HG03108 (cell line): ENCODE results near the gene ELK1.
"Not testable (repeated sequence)": the region's sequence is repeated elsewhere in the genome, so short reads cannot be mapped to it uniquely, and the experiment has no call there.

ENCODE experiments used
- ATAC-seq: cut with Tn5 transposase; IDR thresholded peaks from one replicate; pipeline ENCODE4 v1.9.1; 2021; ENCODE audit warnings: moderate library complexity; ENCODE audit not compliant: unreplicated experiment

The ELK1 gene, protein sequence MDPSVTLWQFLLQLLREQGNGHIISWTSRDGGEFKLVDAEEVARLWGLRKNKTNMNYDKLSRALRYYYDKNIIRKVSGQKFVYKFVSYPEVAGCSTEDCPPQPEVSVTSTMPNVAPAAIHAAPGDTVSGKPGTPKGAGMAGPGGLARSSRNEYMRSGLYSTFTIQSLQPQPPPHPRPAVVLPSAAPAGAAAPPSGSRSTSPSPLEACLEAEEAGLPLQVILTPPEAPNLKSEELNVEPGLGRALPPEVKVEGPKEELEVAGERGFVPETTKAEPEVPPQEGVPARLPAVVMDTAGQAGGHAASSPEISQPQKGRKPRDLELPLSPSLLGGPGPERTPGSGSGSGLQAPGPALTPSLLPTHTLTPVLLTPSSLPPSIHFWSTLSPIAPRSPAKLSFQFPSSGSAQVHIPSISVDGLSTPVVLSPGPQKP

DNA sequence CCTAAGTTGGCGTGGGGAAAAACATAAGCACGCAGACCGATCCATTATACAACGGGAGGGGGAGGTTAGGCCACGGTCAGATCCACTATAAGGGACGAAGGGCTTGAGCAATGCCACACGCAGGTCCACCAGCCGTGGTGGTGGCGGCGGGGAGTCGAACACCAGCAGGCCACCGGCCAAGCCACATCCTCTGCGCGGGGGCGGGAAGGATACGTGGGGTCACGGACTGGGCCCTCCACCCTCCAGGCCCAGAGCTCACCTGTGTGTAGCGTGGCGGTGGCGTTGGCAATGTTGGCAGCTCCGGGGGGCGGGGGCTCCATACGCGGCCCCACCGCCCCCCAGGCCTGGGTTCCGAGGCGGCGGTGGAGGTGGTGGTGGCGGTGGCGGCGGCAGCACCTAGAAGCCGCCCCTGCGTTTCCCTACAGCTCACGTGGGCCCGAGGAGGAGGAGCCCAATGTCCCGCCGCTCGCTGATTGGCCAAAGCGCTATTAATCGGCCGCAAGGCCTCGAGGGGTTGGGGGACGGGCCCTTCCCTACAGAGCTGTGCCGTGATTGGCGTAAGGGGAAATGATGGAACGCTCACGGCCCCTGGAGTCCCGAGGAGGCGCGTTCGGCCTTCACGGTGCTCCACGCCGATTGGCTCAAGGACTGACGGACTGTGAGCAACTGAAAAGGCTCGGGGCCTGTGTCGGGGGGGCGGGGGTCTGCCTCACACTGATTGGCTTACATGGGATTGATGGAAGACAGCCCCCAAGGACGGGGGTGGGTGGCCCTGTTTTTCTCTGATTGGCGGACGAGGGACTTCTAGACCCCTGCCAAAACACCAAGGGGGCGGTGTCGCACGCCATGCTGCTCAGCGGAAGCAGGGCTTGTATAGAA, at the start of gene ELK1:
Gene ELK1 (minus strand): TSS at position 400 of the 879 bp plus-strand sequence. CDS start 9,122 bp downstream, outside the sequence.
- peak; percentile 89 for ATAC-seq

DNA sequence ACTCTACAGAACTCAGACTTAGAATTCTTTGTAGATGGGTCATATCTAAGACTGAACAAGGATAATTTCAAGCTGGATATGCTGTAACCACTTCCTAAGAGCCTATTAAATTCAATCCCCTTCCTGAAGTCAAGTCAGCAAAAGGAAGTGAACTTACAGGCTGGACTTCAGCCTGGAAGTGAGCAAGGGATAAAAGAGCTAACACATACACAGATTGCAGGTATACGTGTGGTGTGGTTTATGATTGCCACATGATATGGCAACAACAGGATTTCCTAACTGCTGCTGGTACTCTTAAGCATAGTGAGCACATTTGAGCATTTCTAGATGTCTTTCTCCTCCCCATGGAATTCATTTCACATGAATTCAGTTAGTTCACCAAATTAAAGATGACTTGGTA, 46.8 kb upstream of the ELK1 start:
- ATAC-seq, result no peak

DNA sequence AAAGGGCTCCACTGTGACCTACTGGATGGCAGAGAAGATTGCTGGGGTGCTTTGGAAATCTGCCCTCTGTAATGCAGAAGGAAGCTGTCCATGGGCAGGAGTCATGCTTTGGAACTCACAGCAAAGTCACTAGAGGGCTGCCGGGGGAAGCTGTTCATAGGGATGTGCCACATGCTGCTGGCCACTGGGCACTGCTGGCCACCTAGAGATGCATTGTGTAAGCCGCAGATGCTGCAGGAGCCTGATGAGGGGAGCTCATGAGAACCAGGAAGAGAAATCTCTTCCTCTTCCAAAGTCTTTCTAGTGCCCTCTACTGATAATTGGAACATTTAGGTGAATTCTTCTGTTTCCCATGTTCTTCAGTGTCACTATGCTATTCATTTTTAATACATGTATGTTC, 39.8 kb upstream of the ELK1 start:
- no peak for ATAC-seq

DNA sequence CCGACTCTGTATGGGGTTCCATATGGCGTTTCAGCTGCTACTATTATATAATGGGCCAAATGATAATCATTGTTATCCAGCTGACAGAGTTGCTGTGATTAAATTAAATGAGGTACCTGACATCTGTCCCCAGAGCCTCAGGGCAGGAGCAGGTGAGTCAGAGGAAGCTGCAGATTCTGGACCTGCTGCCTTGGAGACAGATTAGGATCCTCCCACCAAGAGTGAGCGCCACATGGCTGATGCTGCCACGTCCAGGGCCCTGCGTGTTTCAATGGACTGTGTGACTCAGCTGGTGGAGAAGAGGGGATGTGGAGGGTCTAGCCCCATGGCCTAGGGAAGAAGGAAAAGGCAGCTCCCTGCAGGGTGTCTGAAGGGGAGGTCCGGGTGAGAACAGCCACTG, 36.9 kb upstream of the ELK1 start:
- no peak for ATAC-seq

DNA sequence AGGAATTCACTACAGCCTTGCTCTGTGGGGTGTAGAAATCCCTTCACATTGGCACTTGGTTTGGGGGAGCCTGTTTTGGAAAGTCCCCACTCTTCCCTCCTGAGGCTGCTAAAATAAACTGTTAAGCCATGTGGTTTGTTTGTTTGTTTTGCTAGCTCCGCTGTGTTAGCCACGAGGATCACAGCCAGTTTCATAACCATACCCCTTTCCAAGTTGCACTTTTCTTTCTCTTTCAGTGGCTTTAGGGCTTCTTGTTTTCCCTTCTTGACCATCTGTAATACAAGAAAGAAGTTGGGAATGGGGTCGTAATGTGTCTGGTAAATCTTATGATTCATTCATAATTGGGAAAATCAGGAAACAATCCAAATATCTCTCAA, 33.5 kb upstream of the ELK1 start:
- ATAC-seq, result no peak

DNA sequence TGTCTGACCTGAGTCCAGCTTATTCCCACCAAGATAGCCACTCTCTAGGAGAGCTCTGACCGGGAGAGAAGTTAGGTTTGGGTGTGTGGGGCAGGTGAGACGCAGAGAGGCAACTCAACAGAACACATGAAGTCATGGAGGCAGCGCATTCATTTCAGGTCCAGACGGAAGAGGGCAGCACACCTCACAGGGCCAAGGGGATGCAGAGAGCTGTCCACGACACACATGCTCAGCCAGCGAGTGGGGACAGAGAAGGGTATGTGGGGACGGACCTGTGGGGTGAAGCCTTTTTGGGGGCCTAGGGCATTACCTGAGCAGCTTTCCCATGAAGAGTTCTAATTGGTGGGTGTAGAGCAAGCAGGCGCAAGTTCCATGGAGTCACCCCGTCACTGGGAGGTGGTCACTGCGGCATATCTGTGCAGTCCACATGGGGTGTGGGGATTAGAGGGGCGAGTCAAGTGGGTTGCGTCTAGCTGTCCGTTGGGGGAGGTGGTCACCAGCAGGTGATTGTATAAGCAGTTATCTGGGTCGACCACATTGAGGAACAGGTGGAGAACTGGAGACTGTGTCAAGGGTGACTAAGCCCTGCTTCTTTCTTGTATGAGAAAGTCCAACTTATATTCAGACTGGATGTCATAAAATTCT, 32.9 kb upstream of the ELK1 start:
- ATAC-seq, result no peak

DNA sequence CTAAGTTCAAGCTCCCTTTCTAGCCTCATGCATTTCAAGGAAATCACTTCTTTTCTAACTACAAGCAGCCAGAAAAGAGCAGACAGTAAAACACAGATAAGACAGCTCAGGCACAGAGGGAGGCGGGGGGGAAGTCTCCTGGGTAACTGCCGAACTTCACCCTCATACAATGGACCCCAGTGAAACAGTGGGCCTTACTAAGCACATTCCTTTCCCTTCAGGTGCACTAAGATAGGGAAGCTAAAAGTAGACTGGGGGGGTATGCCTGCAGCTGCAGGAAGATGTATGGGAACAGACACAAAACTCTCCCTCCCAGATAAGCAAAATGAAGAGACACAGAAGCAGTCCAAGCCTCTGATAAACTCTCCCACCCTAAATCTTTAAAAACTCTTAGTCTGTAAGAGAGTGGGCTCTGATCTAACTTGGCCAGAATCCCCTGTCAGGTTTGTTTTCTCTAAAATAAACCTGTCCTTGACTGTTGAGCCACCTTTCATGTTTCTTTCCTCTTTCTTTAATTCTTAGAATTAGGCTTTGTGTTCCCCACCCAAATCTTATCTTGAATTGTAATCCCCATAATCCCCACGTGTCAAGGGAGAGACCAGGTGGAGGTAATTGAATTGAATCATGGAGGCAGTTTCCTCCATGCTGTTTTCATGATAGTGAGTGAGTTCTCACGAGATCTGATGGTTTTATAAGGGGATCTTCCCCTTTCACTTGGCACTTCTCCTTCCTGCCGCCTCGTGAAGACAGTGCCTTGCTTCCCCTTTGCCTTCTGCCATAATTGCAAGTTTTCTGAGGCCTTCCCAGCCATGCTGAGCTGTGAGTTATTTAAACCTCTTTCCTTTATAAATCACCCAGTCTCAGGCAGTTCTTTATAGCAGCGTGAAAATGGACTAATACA, 25.8 kb upstream of the ELK1 start:
- not testable (repeated sequence) for ATAC-seq

DNA sequence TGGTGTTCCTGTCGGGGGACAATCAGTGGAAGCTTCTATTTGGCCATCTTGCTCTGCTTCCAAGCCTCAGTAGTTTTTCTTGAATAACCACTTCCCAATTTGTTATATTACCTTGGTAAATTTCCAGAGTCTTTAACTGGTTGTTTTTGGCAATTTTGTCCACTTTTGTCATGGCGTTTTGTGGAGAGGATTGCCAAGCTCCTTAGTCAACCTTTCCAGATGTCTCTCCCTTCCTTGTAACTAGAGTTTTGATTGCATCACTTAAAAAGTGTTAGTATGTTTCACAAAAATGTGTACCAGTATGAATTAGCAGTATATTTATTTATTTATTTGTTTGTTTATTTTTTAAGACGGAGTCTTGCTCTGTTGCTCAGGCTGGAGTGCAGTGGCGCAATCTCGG, 24.4 kb upstream of the ELK1 start:
- ATAC-seq, result no peak

DNA sequence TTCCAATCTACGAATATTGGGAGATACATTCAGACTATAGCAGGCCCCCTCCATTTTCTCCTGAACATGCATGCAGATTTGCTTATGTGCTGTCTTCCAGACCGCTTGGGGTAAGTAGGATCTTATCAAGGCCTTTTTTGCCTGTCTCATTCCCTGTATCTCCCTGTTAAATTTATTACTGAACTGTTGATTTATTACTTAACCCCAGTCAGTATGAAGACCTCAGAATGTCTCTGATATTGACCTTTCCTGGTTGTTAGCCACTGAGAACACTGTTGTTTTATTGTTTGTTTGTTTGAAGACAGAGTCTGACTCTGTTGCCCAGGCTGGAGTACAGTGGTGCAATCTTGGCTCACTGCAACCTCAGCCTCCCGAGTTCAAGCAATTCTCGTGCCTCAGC, 15.4 kb upstream of the ELK1 start:
- ATAC-seq, result not testable (repeated sequence)

DNA sequence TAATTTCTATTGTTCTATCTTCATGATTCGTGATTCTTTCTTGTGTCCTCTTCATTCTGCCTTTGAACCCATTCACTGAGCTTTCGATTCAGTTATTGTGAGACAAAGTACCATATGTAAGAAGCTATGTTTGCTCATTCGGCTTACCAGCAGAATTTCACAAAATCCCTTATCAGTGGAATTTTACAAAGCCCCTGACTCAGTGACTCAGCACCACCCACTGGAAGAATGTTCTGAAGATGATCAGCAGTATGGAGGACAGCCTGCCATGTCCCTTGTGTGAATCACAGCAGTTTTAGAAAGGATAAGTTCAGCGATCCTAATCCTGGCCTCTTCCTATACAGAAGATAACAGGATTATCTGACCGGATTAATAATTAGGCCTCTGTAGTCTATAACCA, 14.4 kb upstream of the ELK1 start:
- no peak for ATAC-seq

DNA sequence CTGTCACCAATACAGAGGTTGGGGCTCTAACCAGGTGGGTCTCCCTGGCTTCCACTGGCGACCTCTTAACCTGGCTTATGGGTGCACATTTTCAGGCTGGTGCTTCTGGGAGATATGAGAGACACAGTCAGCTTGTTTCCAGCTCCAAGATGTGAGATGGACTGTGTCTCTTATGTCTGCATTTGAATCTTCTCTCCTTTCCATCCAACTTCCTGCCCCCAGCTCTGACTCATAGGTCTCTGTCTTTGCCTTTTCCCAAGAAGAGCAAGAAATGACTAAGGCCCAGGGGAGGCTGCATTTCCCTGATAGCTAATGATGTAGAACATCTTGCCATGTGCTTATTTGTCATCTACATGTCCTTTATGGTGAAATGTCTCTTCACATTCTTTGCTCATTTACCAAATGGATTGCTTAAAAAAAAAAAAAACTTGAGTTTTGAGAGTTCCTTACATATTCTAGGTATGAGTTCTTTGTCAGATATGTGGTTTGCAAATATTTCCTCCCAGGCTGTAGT, 11.8 kb upstream of the ELK1 start:
- no peak for ATAC-seq

DNA sequence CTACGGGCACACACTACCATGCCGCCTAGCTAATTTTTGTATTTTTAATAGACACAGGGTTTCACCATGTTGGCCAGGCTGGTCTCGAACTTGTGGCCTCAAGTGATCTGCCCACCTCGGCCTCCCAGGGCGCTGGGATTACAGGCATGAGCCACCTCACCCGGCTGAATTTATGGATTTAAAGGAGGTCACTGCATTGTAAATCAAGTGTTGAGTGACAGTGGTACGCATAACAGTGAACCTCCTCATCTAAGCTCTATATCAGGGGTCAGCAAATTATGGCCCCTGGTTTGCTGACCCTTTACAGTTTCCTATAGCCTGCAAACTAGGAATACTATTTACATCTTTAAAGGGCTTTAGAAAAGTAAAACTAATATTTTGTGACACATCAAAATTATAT, 11.2 kb upstream of the ELK1 start:
- ATAC-seq, result no peak

DNA sequence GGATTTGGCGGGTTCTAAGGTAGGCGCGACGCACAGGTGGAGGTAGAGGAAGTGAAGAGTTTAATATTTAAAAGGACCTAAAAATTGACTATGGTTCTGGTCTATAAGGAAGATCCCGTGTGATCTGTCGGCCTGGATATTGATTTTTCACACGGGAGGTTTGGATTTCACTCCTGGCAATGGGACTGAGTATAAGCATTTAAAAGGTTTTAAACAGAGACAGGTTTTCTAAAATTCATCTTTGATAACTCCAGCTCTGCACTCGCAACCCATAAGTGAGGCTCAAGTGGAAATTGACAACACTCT, 9.0 kb upstream of the ELK1 start:
- ATAC-seq, result no peak

DNA sequence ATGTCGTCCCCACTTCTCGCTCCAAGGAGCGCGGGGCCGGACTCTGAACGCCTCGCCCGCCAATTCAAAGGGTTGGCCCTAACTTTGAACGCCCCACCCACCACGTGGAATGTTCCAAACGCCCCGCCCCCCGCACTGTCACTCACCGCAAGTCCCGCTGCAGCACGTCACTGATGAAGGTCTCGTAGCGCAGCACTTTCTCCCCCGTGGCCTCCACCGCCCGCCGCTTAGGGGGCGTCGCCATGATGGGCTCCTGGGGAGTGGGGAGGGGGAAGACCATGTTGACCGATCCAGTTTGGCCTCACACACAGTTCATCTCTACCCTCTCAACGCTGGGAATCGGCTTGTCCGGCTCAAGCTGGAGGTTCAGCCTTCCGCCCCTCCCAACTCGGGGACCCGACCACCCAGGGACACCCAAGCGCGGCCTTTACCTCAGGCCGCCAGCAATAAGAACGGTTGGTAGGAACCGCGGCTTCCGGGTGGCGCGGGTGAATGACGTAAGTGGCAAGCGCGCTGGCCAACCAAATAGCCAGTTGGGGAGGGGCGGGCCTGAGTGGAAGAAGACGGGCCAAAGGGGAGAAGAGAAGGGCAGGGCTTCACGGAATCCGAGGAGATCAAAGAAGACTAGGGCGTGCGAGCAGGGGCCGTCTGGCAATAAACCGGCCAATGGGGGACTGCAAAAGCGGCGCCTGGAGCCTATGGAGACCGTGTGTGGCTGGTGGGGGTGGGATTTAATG, 8.5 kb upstream of the ELK1 start, which contains the start of gene UXT:
Gene UXT (minus strand): TSS at position 497 of the 737 bp plus-strand sequence. CDS start 253 bp downstream, at position 244.
- peak; percentile 78 for ATAC-seq

DNA sequence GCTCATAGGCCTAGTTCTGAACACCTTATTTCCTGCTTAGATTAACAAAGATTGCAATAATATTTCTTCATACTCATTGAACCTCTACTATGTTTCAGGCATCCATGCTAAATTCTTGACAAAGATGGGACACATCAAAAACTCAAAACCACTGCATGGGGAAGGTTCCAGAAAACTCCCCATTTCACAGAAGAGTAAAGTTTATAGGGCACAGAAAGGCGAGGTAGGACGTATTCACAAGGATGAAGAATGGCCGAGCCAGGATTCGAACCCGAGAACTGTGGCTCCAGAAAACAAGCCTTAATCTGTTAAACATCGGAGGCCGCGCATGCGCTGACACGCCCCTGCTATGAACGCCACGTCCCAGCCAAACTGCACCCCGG, 7.9 kb upstream of the ELK1 start:
- ATAC-seq, result no peak

DNA sequence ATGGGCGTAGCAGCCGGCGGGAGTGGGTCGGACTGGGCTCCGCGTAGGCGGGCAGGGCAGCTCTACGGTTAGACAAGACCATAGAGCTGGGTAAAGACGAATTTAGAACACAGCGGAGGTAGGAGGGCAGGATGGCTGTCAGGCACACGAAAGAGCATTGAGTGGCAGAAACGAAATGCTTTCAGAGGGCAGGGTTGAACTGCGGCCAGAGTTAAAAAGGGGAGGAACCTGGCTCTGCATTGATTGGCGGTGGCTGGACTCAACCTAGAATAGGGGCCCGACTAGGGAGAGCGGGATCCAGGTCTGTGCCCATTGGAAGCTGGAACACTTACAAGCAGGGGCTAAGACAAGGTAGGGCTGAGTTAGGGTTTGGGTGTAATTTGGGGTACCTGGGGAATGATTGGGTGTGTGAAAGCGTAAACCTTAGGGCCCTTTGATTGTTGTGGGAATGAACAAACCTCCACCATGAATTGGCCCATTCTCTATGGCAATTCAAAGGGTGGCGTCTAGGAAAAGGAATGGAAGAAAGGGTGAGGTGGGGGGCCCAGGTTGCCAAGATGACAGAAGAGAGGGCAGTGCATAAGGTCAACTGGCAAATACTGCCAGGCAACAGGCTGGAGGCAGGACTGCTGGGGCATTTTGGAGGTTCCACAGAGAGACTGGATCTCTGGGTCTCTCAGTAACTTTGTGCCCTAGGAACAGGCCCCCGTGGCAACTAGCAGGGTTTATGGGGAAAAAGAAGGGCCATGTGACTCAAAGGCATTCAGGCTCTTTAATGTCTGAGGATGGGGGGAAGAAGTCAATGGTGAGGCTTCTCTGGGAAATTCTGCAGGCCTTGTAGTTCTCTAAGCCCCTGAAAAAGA, 911 bp upstream of the ELK1 start:
- ATAC-seq, result no peak

DNA sequence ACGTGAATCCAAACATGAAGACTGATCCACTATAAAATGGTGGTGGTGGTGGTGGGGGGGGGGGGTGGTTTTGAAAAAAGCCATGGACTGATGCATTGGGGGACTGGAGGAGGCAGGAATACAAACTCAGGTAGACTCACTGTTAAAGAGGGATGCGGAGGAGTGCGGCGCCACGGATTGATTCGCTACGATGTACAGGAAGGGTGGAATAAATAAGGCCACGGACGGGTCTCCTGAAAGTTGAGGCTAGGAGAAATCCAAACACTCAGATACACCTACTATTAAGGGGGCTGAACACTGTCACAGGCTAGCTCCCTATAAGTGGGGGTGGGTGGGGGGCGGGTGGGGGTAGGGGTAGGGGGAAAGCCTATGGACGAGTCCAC, 591 bp downstream of the ELK1 start:
- ATAC-seq, result no peak

DNA sequence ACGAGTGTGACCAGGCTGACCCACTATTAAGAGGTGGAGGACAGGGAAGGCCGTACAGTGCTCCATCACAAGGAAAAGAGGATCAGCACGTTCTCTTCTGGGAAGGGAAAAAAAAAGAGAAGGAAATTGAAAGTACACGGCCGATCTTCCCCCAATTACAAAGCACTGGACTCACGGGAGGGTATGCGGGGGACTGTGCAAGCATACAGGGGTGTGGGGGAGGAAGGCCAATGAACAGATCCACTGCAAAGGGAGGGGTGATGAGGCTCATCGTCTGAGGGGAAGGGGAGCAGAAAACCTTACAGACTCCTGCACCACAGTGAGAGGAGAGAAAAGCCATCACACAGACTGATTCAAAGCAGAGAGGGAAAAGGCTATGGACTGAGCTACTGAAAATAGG, 1.1 kb downstream of the ELK1 start:
- no peak for ATAC-seq

DNA sequence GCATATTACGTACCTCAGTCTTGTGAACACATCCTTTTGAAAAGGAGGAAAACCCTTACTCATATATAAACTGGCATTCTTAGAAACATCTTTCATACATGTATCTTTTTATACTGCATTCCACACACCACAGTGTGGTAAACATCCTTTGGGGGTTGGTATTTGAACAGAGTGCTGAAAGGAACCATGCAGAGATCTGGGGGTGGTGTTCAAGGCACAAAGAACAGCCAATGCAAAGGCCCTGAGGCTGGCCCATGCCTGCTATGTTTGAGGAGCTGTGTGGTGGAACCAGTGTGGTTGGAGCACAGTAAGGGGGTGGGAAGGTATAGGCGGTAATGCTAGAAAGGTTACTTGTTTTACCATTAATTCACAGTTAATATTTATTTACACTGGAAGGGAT, 2.0 kb downstream of the ELK1 start:
- no peak for ATAC-seq
